GM04504 (cell line): ENCODE measurements around the gene ARFGAP1.

Experiments used
- DNase-seq: peaks from one replicate; pipeline ENCODE4 v3.0.0-alpha.2; 2012; ENCODE audit warnings: low read depth

ARFGAP1 gene

GRCh38 chr20:63321148-63321831 is 48.7 kb downstream of the ARFGAP1 start:
- DNase-seq = no peak

- no peak for DNase-seq
Observed at GRCh38 chr20:63322146-63322932, 49.7 kb downstream of the ARFGAP1 start.

- no peak for DNase-seq
Observed at GRCh38 chr20:63322933-63323273, 50.3 kb downstream of the ARFGAP1 start.

GRCh38 chr20:63323357-63323981 is 50.9 kb downstream of the ARFGAP1 start:
- no peak for DNase-seq

- no peak for DNase-seq
Observed at GRCh38 chr20:63325021-63325471, 52.4 kb downstream of the ARFGAP1 start.

- no peak for DNase-seq
Observed at GRCh38 chr20:63325554-63326313, 53.1 kb downstream of the ARFGAP1 start.

GRCh38 chr20:63326314-63327230 is 54.0 kb downstream of the ARFGAP1 start:
- no peak for DNase-seq

GRCh38 chr20:63327231-63327745 is 54.7 kb downstream of the ARFGAP1 start:
- DNase-seq = no peak

- DNase-seq = no peak
Observed at GRCh38 chr20:63328026-63328700, 55.5 kb downstream of the ARFGAP1 start.

GRCh38 chr20:63328718-63329275 is 56.2 kb downstream of the ARFGAP1 start:
- no peak for DNase-seq

- no peak for DNase-seq
Observed at GRCh38 chr20:63329331-63330083, 56.9 kb downstream of the ARFGAP1 start.

- DNase-seq = no peak
Observed at GRCh38 chr20:63330084-63330760, 57.6 kb downstream of the ARFGAP1 start.

GRCh38 chr20:63330940-63331339 is 58.3 kb downstream of the ARFGAP1 start:
- no peak for DNase-seq

GRCh38 chr20:63331741-63332400 is 59.3 kb downstream of the ARFGAP1 start:
- no peak for DNase-seq

- DNase-seq = no peak
Observed at GRCh38 chr20:63332488-63333240, 60.1 kb downstream of the ARFGAP1 start.

- DNase-seq = no peak
Observed at GRCh38 chr20:63333241-63333836, 60.7 kb downstream of the ARFGAP1 start.

- DNase-seq = no peak
Observed at GRCh38 chr20:63334356-63334755, 61.7 kb downstream of the ARFGAP1 start.
